Measurements from ENCODE around the gene HMG20B.

GRCh38 chr19:3532154-3532786 lies 40.5 kb upstream of the HMG20B start:
- TF ChIP-seq, protein P1, sequence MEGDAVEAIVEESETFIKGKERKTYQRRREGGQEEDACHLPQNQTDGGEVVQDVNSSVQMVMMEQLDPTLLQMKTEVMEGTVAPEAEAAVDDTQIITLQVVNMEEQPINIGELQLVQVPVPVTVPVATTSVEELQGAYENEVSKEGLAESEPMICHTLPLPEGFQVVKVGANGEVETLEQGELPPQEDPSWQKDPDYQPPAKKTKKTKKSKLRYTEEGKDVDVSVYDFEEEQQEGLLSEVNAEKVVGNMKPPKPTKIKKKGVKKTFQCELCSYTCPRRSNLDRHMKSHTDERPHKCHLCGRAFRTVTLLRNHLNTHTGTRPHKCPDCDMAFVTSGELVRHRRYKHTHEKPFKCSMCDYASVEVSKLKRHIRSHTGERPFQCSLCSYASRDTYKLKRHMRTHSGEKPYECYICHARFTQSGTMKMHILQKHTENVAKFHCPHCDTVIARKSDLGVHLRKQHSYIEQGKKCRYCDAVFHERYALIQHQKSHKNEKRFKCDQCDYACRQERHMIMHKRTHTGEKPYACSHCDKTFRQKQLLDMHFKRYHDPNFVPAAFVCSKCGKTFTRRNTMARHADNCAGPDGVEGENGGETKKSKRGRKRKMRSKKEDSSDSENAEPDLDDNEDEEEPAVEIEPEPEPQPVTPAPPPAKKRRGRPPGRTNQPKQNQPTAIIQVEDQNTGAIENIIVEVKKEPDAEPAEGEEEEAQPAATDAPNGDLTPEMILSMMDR (IDR thresholded peaks at IDR 0.05; ENCODE audit: poor library complexity, severe bottlenecking): no peak
- TF ChIP-seq, protein P2, sequence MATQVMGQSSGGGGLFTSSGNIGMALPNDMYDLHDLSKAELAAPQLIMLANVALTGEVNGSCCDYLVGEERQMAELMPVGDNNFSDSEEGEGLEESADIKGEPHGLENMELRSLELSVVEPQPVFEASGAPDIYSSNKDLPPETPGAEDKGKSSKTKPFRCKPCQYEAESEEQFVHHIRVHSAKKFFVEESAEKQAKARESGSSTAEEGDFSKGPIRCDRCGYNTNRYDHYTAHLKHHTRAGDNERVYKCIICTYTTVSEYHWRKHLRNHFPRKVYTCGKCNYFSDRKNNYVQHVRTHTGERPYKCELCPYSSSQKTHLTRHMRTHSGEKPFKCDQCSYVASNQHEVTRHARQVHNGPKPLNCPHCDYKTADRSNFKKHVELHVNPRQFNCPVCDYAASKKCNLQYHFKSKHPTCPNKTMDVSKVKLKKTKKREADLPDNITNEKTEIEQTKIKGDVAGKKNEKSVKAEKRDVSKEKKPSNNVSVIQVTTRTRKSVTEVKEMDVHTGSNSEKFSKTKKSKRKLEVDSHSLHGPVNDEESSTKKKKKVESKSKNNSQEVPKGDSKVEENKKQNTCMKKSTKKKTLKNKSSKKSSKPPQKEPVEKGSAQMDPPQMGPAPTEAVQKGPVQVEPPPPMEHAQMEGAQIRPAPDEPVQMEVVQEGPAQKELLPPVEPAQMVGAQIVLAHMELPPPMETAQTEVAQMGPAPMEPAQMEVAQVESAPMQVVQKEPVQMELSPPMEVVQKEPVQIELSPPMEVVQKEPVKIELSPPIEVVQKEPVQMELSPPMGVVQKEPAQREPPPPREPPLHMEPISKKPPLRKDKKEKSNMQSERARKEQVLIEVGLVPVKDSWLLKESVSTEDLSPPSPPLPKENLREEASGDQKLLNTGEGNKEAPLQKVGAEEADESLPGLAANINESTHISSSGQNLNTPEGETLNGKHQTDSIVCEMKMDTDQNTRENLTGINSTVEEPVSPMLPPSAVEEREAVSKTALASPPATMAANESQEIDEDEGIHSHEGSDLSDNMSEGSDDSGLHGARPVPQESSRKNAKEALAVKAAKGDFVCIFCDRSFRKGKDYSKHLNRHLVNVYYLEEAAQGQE (IDR thresholded peaks at IDR 0.05; ENCODE audit: borderline replicate concordance): no peak
- TF ChIP-seq POLR2AphosphoS5 (IDR thresholded peaks at IDR 0.05): no peak
- no peak for TF ChIP-seq EZH2 (IDR thresholded peaks at IDR 0.05; ENCODE audit: borderline replicate concordance, insufficient read depth, low read length, poor library complexity, severe bottlenecking)
- no peak for TF ChIP-seq EP300 (conservative IDR thresholded peaks at IDR 0.05; ENCODE audit: poor library complexity, severe bottlenecking)
- TF ChIP-seq TAF1 (IDR thresholded peaks at IDR 0.05; ENCODE audit: low read depth): no peak
- TF ChIP-seq RAD21 (conservative IDR thresholded peaks at IDR 0.05): no peak
